ENCODE measurements around the gene ARL4D. TPM values are rescaled to one million over a fixed set of nuclear protein-coding genes. Genes with fewer than 3 reads are reported as not detected.

Gene ARL4D
- total and polyA plus RNA-seq, 2 of the 4 experiments (the other 2 are of a cell fraction) = 12.5 to 30.7 TPM

DNA sequence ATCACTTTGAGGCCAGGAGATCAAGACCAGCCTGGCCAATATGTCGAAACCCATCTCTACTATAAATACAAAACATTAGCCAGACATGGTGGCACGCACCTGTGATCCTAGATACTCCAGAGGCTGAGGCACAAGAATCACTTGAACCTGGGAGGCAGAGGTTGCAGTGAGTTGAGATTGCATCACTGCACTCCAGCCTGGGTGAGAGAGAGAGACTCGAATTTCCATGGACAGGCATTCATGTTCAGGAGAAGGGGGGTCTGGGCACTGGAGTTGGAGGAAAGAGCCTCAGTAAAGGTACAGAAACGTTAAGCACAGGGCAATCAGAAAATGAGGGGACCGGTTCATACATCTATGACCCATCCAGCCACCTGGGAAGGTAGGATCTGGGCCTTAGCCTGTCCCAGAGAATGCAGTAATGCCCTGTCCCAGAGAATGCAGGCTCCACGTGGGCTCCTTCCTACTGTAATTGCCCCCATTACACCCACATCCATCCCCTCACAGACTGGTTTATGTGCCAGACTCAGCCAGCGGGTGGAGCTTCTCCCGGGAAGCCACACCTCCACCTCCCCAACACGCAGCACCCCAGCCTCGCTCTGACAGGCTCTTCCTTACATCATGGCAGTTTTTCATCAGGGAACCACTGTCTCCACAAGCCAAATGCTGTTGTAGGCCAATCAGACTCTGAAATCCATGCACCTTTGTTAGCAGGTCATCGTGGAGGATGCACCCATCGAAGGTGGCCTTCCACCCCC lies 21.6 kb upstream of the ARL4D start:
- Histone ChIP-seq H3K36me3 (ENCODE audit: control insufficient read depth, insufficient read depth, low read length) (no peaks in the 10 kb centered on the region), H3K9ac (ENCODE audit: low read depth, low read length) (no peak overlapping the region), H4K5ac (ENCODE audit: low read depth, low read length) (no peak overlapping the region), H4K91ac (ENCODE audit: insufficient read depth, low read depth, low read length) (no peak overlapping the region), H3K14ac (replicated peaks; ENCODE audit: low read depth, low read length) (no peak overlapping the region), H3K4ac (ENCODE audit: low read depth, low read length) (no peak overlapping the region), H3K27ac (ENCODE audit: insufficient read depth, low read length) (no peak overlapping the region), H2AFZ (replicated peaks; ENCODE audit: low read length, poor library complexity) (no peak overlapping the region), H3K56ac (ENCODE audit: extremely low read depth, insufficient read depth, low read length) (no peak overlapping the region), H3K9me1 (ENCODE audit: insufficient read depth, low read length) (no peaks in the 10 kb centered on the region), H2BK5ac (ENCODE audit: low read depth, low read length, poor library complexity, severe bottlenecking) (no peak overlapping the region), H3K4me3 (ENCODE audit: insufficient read depth, low read depth, low read length) (no peak overlapping the region), H2BK120ac (ENCODE audit: low read depth, low read length) (no peak overlapping the region), H3K79me1 (ENCODE audit: low read depth in 1 of 2, low read length in 2 of 2) (no peaks in the 10 kb centered on the region), H2BK15ac (ENCODE audit: low read depth, low read length) (no peak overlapping the region), H2AK5ac (ENCODE audit: low read depth, low read length) (no peak overlapping the region), H3K18ac (ENCODE audit: low read depth, low read length) (no peak overlapping the region), H4K8ac (ENCODE audit: low read depth in 2 of 2, low read length in 2 of 2) (no peak overlapping the region), H2AK9ac (replicated peaks; ENCODE audit: low read depth, low read length, poor library complexity) (no peak overlapping the region), H3K23ac (ENCODE audit: low read depth, low read length) (no peak overlapping the region), H2BK20ac (ENCODE audit: low read depth, low read length) (no peak overlapping the region), H3K9me3 (ENCODE audit: control insufficient read depth, insufficient read depth, low read length) (peaks cover 22% of the 10 kb centered on the region), H4K20me1 (ENCODE audit: insufficient read depth, low read length) (no peaks in the 10 kb centered on the region), H3K4me2 (ENCODE audit: low read depth, low read length) (no peak overlapping the region), H3K27me3 (ENCODE audit: control insufficient read depth, insufficient read depth, low read length) (no peaks in the 10 kb centered on the region), H3K4me1 (ENCODE audit: control insufficient read depth, insufficient read depth, low read length) (no peaks in the 10 kb centered on the region)
- ATAC-seq (ENCODE audit: low read depth) = no peak
- DNase-seq = no peak
- dilution Hi-C loops (cut with HindIII; ENCODE audit: low sequenced_read_pairs, unreplicated experiment) (no loop called here), in situ Hi-C loops (cut with MboI; ENCODE audit: low sequenced_read_pairs) (no loop called here), intact Hi-C loops (cut with micrococcal nuclease) (no loop called here)
- TF ChIP-seq CEBPB (IDR thresholded peaks at IDR 0.05; ENCODE audit: low read depth, low read length) (no peak), BHLHE40 (IDR thresholded peaks at IDR 0.05; ENCODE audit: low read depth, low read length) (no peak), MXI1 (IDR thresholded peaks at IDR 0.05; ENCODE audit: borderline replicate concordance, low read depth, low read length) (no peak), MAZ (IDR thresholded peaks at IDR 0.05; ENCODE audit: borderline replicate concordance, low read depth, low read length) (no peak), POLR2A (IDR thresholded peaks at IDR 0.05; ENCODE audit: low read depth, low read length) (no peak)
- TF ChIP-seq, protein P1, sequence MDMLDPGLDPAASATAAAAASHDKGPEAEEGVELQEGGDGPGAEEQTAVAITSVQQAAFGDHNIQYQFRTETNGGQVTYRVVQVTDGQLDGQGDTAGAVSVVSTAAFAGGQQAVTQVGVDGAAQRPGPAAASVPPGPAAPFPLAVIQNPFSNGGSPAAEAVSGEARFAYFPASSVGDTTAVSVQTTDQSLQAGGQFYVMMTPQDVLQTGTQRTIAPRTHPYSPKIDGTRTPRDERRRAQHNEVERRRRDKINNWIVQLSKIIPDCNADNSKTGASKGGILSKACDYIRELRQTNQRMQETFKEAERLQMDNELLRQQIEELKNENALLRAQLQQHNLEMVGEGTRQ (IDR thresholded peaks at IDR 0.05; ENCODE audit: low read depth, low read length) = no peak
- ChIA-PET POLR2A (ENCODE audit: unreplicated experiment) (no interaction called here), CTCF (no interaction called here)
- BruUV-seq (replicated peaks) = no TSS peak
- 63% methylated on average over 5 of the region's 12 CpGs; no CpG with 5 or more reads in 1 of the 2 experiments for WGBS, 2 experiments (ENCODE audit: extremely low coverage in 2 of 2, insufficient read length in 1 of 2)
